Fibroblast of peridontal ligament (primary cell): Measurements from ENCODE around the gene RNLS.

Experiments used
- DNase-seq: peaks from one replicate; pipeline ENCODE4 v3.0.0-alpha.2; 2010; ENCODE audit errors: extremely low read depth

RNLS gene

GRCh38 chr10:88232983-88233543 is 350.1 kb downstream of the RNLS start:
- DNase-seq, result no peak

- peak; percentile 89 for DNase-seq
Measured at GRCh38 chr10:88232029-88232895, 350.9 kb downstream of the RNLS start.

- no peak for DNase-seq
Measured at GRCh38 chr10:88230251-88230650, 352.9 kb downstream of the RNLS start.

GRCh38 chr10:88228130-88228529 is 355.0 kb downstream of the RNLS start:
- peak; percentile 74 for DNase-seq

GRCh38 chr10:88227342-88228018 is 355.6 kb downstream of the RNLS start:
- DNase-seq, result peak; percentile 94

GRCh38 chr10:88226891-88227290 is 356.2 kb downstream of the RNLS start:
- peak; percentile 39 for DNase-seq

GRCh38 chr10:88226071-88226659 is 357.0 kb downstream of the RNLS start:
- DNase-seq, result no peak
